ENCODE results near the gene ZNF580.

GRCh38 chr19:55635856-55636440 is 4.9 kb upstream of the ZNF580 start:
- TF ChIP-seq CTCF (IDR thresholded peaks at IDR 0.05; ENCODE audit: low read length) (no peak), EZH2 (IDR thresholded peaks at IDR 0.05; ENCODE audit: borderline replicate concordance, low read length) (no peak)
